ENCODE results near the gene TPTE. TPM values are rescaled to one million over a fixed set of nuclear protein-coding genes. Genes with fewer than 3 reads are reported as not detected.

TPTE gene
- not detected in 2 replicates for total RNA-seq

GRCh38 chr21:10521091-10521598, at the start of gene TPTE:
TPTE (plus strand) TSS chr21:10521583; CDS start chr21:10538724, 17,141 bp downstream.

Measured in endothelial cell of coronary artery (primary cell).